Type B pancreatic cell (in vitro differentiated cells): ENCODE results near the gene EMP3. TPM values are rescaled to one million over a fixed set of nuclear protein-coding genes. Genes with fewer than 3 reads are reported as not detected.
A peak's percentile ranks its signal among the peaks of the same experiment; 100 is the strongest.

ENCODE experiments used
- DNase-seq: peaks from one replicate; pipeline ENCODE4 v3.0.0; 2021; ENCODE audit warnings: mixed read lengths; ENCODE audit not compliant: unreplicated experiment; ENCODE audit errors: extremely low spot score
- H3K27ac Mint-ChIP-seq: 2 replicates; pipeline ENCODE4 v1.8.0; 2021; ENCODE audit warnings: mild to moderate bottlenecking, mixed read lengths
- H3K27me3 Mint-ChIP-seq: 2 replicates; pipeline ENCODE4 v1.8.0; 2021; ENCODE audit warnings: mixed read lengths
- H3K36me3 Mint-ChIP-seq: 2 replicates; pipeline ENCODE4 v1.8.0; 2021; ENCODE audit warnings: mixed read lengths
- H3K4me1 Mint-ChIP-seq: one replicate; pipeline ENCODE4 v1.8.0; 2021; ENCODE audit warnings: mixed read lengths; ENCODE audit not compliant: unreplicated experiment
- H3K4me3 Mint-ChIP-seq: 2 replicates; pipeline ENCODE4 v1.8.0; 2021; ENCODE audit warnings: mild to moderate bottlenecking, mixed read lengths
- H3K9me3 Mint-ChIP-seq: 2 replicates; pipeline ENCODE4 v1.8.0; 2021; ENCODE audit warnings: mixed read lengths
- total RNA-seq: library from RNA; stranded (reverse); gene quantifications from 2 replicates; pipeline ENCODE4 v1.2.1, GENCODE V29; 2021; ENCODE audit warnings: low replicate concordance
- TF ChIP-seq, protein P1 (sequence below): fragments of 200-600 bp; sonication (generic); conservative IDR thresholded peaks from 2 replicates; pipeline ENCODE4 v1.5.0; 2021; ENCODE audit warnings: antibody characterized with exemption, mild to moderate bottlenecking

The EMP3 gene
- total RNA-seq, 1 donor from 2014 or later, result 47.8 TPM

DNA sequence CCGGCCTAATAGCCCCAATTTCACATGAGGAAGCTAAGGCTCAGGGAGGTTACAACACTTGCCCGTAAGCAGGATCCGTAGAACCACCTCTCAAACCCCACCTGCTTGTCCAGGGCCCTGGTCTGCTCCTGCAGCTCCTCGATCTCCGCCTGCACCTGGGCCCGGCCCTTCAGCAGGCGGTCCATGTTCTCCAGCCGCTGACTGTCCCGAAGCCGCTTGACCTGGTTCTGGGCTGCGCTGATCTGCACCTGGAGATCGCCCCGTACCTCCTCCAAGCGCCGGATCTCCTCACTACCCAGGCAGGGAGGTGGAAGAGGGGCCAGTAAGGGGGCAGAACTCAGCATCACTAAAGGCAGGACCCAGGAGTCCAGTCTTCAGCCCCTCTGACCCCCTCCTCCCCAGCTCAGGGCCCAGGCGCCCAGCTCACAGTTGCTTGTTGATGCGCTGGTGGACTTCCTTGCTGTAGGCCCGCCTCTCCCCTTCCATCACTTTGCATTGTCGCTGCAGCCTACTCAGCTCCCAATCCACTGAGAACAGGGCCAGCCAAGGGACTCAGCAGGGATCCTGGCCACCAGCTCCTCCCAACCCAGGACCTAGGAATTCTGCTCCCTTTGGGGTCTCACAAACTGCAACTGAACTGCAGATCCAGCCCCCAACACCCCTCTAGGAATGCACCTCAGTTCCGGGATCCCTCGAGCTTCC, 6.9 kb upstream of the EMP3 start:
- H3K4me3 Mint-ChIP-seq, result no peak overlapping the region
- no peaks in the 10 kb centered on the region for H3K36me3 Mint-ChIP-seq
- peaks cover 25% of the 10 kb centered on the region for H3K4me1 Mint-ChIP-seq
- DNase-seq, result no peak
- H3K27me3 Mint-ChIP-seq, result no peaks in the 10 kb centered on the region
- H3K9me3 Mint-ChIP-seq, result no peaks in the 10 kb centered on the region
- TF ChIP-seq, protein P1, sequence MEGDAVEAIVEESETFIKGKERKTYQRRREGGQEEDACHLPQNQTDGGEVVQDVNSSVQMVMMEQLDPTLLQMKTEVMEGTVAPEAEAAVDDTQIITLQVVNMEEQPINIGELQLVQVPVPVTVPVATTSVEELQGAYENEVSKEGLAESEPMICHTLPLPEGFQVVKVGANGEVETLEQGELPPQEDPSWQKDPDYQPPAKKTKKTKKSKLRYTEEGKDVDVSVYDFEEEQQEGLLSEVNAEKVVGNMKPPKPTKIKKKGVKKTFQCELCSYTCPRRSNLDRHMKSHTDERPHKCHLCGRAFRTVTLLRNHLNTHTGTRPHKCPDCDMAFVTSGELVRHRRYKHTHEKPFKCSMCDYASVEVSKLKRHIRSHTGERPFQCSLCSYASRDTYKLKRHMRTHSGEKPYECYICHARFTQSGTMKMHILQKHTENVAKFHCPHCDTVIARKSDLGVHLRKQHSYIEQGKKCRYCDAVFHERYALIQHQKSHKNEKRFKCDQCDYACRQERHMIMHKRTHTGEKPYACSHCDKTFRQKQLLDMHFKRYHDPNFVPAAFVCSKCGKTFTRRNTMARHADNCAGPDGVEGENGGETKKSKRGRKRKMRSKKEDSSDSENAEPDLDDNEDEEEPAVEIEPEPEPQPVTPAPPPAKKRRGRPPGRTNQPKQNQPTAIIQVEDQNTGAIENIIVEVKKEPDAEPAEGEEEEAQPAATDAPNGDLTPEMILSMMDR, result no peak
- no peak overlapping the region for H3K27ac Mint-ChIP-seq

DNA sequence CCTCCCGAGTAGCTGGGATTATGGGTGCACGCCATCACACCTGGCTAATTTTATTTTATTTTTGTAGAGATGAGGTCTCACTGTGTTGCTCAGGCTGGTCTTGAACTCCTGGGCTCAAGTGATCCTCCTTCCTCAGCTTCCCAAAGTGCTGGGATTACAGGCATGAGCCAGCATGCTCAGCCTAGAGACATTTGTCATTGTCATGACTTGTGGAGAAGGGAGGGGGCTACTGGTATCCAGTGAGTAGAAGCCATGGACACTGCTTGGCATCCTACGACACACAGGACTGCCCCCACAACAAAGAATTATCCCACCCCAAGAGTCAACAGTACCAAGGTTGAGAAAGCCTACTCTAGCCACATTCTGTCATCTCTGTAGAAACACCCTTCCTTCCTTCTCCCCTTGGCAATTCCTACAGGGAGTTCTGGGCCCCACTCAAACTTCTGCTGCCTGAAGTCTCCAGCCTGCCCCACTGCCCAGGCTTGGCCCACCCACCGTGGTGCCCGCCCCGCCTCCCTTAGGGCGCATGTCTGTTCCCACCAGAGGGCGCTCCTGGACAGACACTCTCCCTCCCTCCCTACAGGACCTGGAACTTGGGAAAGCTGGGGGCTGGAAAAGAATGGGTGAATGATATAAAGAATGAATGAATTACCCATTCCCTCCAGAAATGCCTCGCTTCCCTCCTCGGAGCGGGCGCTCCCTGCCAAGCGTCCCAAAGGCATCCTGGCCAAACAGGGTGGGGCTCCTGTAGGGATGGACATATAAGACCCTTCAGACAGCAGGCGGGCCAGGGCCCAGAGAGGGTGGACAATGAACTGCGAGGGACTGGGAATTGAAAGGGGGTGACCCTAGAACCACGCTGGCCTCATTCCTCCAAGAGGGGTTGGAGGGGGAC, 5.5 kb upstream of the EMP3 start:
- Mint-ChIP-seq H3K4me1 (peaks cover 31% of the 10 kb centered on the region), H3K27ac (peak overlapping the region; percentile 67), H3K4me3 (peak overlapping the region; percentile 95), H3K36me3 (no peaks in the 10 kb centered on the region), H3K27me3 (no peaks in the 10 kb centered on the region), H3K9me3 (no peaks in the 10 kb centered on the region)
- DNase-seq, result no peak
- TF ChIP-seq, protein P1, result peak; percentile 76

DNA sequence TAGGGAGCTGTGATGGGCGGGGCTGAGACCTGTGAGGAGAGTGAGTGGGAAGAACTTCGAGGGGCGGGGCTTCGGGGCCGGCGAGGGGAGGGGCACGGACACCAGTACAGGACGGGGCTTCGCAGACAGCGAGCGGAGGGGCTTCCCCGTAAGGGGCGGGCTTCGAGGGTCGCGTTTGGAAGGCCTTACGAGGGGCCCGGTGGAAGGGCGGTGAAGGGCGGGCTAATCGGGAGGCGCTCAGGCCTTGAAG, 4.1 kb upstream of the EMP3 start:
- Mint-ChIP-seq H3K9me3 (no peaks in the 10 kb centered on the region), H3K27me3 (no peaks in the 10 kb centered on the region), H3K36me3 (no peaks in the 10 kb centered on the region), H3K4me3 (peak overlapping the region; percentile 95), H3K27ac (peak overlapping the region; percentile 97), H3K4me1 (peaks cover 37% of the 10 kb centered on the region)
- peak; percentile 95 for DNase-seq
- TF ChIP-seq, protein P1, result no peak

DNA sequence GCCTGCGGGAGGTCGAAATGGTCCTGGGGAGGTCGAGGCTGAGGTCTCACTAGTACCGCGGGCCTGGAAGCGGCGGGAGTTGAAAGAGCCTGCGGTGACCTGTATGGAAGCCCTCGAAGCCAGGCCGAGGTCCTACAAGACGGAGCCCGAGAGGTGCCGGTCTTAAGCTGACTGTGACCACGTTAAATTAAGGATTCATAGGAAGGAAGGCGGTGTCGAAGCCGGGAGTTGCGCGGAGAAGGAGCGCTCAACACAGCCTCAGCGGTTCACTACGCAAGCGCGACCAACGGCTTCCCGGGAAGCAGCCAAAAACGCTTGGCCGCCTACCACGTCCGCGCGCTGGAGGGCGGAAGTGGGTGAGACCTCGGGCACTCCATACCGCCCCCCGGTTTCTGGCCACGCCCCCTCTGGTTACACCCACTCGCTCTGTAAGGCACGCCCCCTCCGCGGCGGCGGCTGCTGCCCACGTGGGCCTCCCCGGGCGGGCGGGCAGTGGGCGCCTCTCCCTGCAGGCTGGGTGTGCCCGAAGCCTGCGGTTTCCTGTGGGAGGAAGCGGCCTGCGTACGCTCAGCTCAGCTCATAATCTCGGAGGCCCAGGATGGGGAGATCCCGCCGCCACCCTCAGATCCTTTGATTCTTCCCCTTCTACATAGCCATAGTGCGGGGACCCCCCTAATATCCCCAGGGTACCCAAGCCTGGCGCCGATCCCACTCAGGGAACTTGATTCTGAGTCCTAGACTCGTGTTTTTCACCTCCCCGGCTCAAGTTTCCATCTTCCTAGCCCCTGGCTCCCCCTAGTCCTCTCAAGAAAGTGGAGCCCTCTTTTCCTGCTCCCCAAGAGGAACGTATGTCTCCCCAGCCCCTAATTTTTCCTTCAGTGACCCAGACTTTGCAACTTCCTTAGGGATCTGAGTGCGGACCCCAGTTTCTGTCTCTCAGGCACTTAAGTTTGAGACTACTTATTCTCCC, 3.4 kb upstream of the EMP3 start:
- DNase-seq, result peak; percentile 98
- H3K27me3 Mint-ChIP-seq, result no peaks in the 10 kb centered on the region
- H3K9me3 Mint-ChIP-seq, result no peaks in the 10 kb centered on the region
- TF ChIP-seq, protein P1, result peak; percentile 29
- H3K4me3 Mint-ChIP-seq, result peak overlapping the region; percentile 95
- H3K27ac Mint-ChIP-seq, result peak overlapping the region; percentile 97
- H3K4me1 Mint-ChIP-seq, result peaks cover 37% of the 10 kb centered on the region
- no peaks in the 10 kb centered on the region for H3K36me3 Mint-ChIP-seq

GRCh38 chr19:48329167-48329891, 4.0 kb downstream of the EMP3 start:
- H3K4me3 Mint-ChIP-seq, result peak overlapping the region; percentile 90
- H3K27ac Mint-ChIP-seq, result peak overlapping the region; percentile 85
- TF ChIP-seq, protein P1, result no peak
- H3K4me1 Mint-ChIP-seq, result peaks cover 38% of the 10 kb centered on the region
- H3K36me3 Mint-ChIP-seq, result peaks cover 3% of the 10 kb centered on the region
- peaks cover 3% of the 10 kb centered on the region for H3K27me3 Mint-ChIP-seq
- no peak for DNase-seq
- H3K9me3 Mint-ChIP-seq, result no peaks in the 10 kb centered on the region
